ENCODE measurements around the gene AK3. TPM values are rescaled to one million over a fixed set of nuclear protein-coding genes. Genes with fewer than 3 reads are reported as not detected.
"Not testable (repeated sequence)": the region's sequence is repeated elsewhere in the genome, so short reads cannot be mapped to it uniquely, and the experiment has no call there.

The AK3 gene
- total RNA-seq, 2 experiments from 2014 or later, result 32.6 to 41.0 TPM

DNA sequence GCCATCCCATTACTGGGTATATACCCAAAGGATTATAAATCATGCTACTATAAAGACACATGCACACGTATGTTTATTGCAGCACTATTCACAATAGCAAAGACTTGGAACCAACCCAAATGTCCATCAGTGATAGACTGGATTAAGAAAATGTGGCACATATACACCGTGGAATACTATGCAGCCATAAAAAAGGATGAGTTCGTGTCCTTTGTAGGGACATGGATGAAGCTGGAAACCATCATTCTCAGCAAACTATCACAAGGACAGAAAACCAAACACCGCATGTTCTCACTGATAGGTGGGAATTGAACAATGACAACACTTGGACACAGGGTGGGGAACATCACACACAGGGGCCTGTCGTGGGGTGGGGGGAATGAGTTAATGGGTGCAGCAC lies 80.3 kb downstream of the AK3 start:
- H3K36me3 Mint-ChIP-seq (ENCODE audit: low read depth); H3K9me3 Mint-ChIP-seq (ENCODE audit: low read depth); CTCF ChIA-PET; H3K27ac Mint-ChIP-seq; H3K4me3 Mint-ChIP-seq; DNase-seq; ATAC-seq; H3K27me3 Mint-ChIP-seq: not testable (repeated sequence)
- intact Hi-C loops (cut with DNase I, micrococcal nuclease), result loop anchor here (10.0 kb wide), 2 partner anchors 324 to 1816 kb away; partner anchors contain the start of genes JAK2 (in 1 of the 2) and PUM3 (in 1 of the 2)
- peaks cover 37% of the 10 kb centered on the region for H3K4me1 Mint-ChIP-seq
- POLR2A ChIA-PET, result interaction anchor here (0.7 kb wide), 1 partner anchor 20 kb away, joined by 7 read pairs; no protein-coding TSS in a partner anchor

Other genes starting within 250 kb of the AK3 start
- gene PLPP6, start 78.9 kb downstream of the AK3 start, total RNA-seq, result 1 to 10 TPM; 4.3 to 5.0 TPM
- gene SPATA6L, start 74.7 kb downstream of the AK3 start, total RNA-seq, result under 1 TPM; 0.21 to 0.30 TPM
- gene CDC37L1, start 61.6 kb downstream of the AK3 start, total RNA-seq, result 1 to 10 TPM; 8.0 to 9.8 TPM
- gene RCL1, start 51.7 kb upstream of the AK3 start, total RNA-seq, result 10 to 100 TPM; 27.0 to 36.4 TPM
- 10 to 100 TPM; 19.4 to 19.5 TPM for gene JAK2, start 244.1 kb upstream of the AK3 start, total RNA-seq

All from activated CD4-positive, alpha-beta T cell treated with anti-CD3 and anti-CD28 coated beads for 36 hours (primary cell).